SK-N-SH treated with all-trans-retinoic acid at 6 μM for 48 hours (cell line): ENCODE data around the gene FNDC3A.

Experiments
- ARNTL ChIP-seq: fragments of 450-650 bp; formaldehyde crosslinking; IDR thresholded peaks from 2 replicates; pipeline ENCODE4 v1.5.0; 2020; ENCODE audit warnings: low read depth, mild to moderate bottlenecking, moderate library complexity, borderline replicate concordance
- BACH2 ChIP-seq: fragments of 250-450 bp; sonication (Bioruptor Pico); IDR thresholded peaks from 2 replicates; pipeline ENCODE4 v1.9.0; 2021; ENCODE audit warnings: mild to moderate bottlenecking, borderline replicate concordance
- OSR1 ChIP-seq: fragments of 250-450 bp; sonication (Bioruptor Pico); IDR thresholded peaks from 2 replicates; pipeline ENCODE4 v1.8.0; 2022; ENCODE audit warnings: moderate library complexity, mild to moderate bottlenecking, inconsistent platforms
- PATZ1 ChIP-seq: fragments of 250-450 bp; sonication (Bioruptor Pico); IDR thresholded peaks from 2 replicates; pipeline ENCODE4 v1.8.0; 2020; ENCODE audit warnings: mild to moderate bottlenecking, moderate library complexity, borderline replicate concordance
- RARB ChIP-seq: fragments of 250-450 bp; sonication (Bioruptor Pico); IDR thresholded peaks from 2 replicates; pipeline ENCODE4 v1.8.0; 2021; ENCODE audit warnings: mild to moderate bottlenecking, moderate library complexity
- ZC3H10 ChIP-seq: fragments of 250-450 bp; sonication (Bioruptor Pico); IDR thresholded peaks from 2 replicates; pipeline ENCODE4 v1.5.1; 2021; ENCODE audit warnings: mild to moderate bottlenecking, moderate library complexity
- ZFP3 ChIP-seq: fragments of 250-450 bp; sonication (Bioruptor Pico); IDR thresholded peaks from 2 replicates; pipeline ENCODE4 v1.5.0; 2020; ENCODE audit warnings: mild to moderate bottlenecking, moderate library complexity
- ZNF70 ChIP-seq: fragments of 450-650 bp; formaldehyde crosslinking; IDR thresholded peaks from 2 replicates; pipeline ENCODE4 v1.5.0; 2020; ENCODE audit warnings: mild to moderate bottlenecking, moderate library complexity

GRCh38 chr13:48942131-48942530 is 33.6 kb upstream of the FNDC3A start:
- no peak for TF ChIP-seq PATZ1
- no peak for TF ChIP-seq ZC3H10 (CRISPR knock-in tag)
- TF ChIP-seq ARNTL, result no peak
- TF ChIP-seq ZFP3 (CRISPR knock-in tag), result no peak
- no peak for TF ChIP-seq RARB (CRISPR knock-in tag)
- TF ChIP-seq BACH2 (CRISPR knock-in tag), result no peak
- TF ChIP-seq ZNF70 (CRISPR knock-in tag), result no peak
- no peak for TF ChIP-seq OSR1 (CRISPR knock-in tag)
